Mucosa of descending colon (tissue), 3 donors: ENCODE measurements around the gene TFB2M. TPM values are rescaled to one million over a fixed set of nuclear protein-coding genes. Genes with fewer than 3 reads are reported as not detected.
A peak's percentile ranks its signal among the peaks of the same experiment; 100 is the strongest.

Experiments used
- ATAC-seq: fragments of 200-7000 bp; cut with Tn5 transposase; one replicate; pipeline ENCODE4 v1.9.1; 2020; ENCODE audit warnings: mild to moderate bottlenecking, moderate library complexity
- DNase-seq, 3 donors: peaks; one replicate each; pipeline ENCODE4 v3.0.0-alpha.2; 2020
- H3K36me3 ChIP-seq: fragments of 200-600 bp; one replicate; pipeline ENCODE4 v1.8.0; 2021; ENCODE audit warnings: low read depth, mild to moderate bottlenecking
- H3K4me1 ChIP-seq: fragments of 200-600 bp; one replicate; pipeline ENCODE4 v1.8.0; 2021; ENCODE audit warnings: low read depth, mild to moderate bottlenecking
- H3K4me3 ChIP-seq: fragments of 200-600 bp; one replicate; pipeline ENCODE4 v1.8.0; 2021; ENCODE audit warnings: mild to moderate bottlenecking
- H3K9me3 ChIP-seq: fragments of 200-600 bp; one replicate; pipeline ENCODE4 v1.8.0; 2021; ENCODE audit warnings: mild to moderate bottlenecking
- CTCF ChIP-seq: fragments of 200-600 bp; IDR thresholded peaks from one replicate; pipeline ENCODE4 v1.8.0; 2022; ENCODE audit warnings: antibody characterized with exemption, mild to moderate bottlenecking
- intact Hi-C, 2 donors: fragments of 100-400 bp; cut with DNase I in 1 of 2; cut with micrococcal nuclease in 1 of 2; formaldehyde crosslinking; loops; one replicate each; pipeline versions ENCODE4 v1.11.0 to v1.11.1; 2022; cut with DNase I, micrococcal nuclease
- total RNA-seq, 3 donors: library from RNA; stranded (reverse); fragmentation: NEBNext Ultra II Directional in 2 of 3; extraction: Animal tissue kit (Norgen Biotek cat#: 25700) in 2 of 3; gene quantifications; one replicate each; pipeline versions ENCODE4 v1.2.1 to v1.2.4, GENCODE V29; 2021 to 2023
- donor health status: DM: no; HTN: no; CAD: no; lungs with moderate emphysema.
- donor health status: DM: no; HTN: no; CAD: no.
- donor health status: DM: no; HTN: yes; CAD: no.

The TFB2M gene
- total RNA-seq, 3 donors from 2014 or later = 10.3 to 12.9 (median 10.5) TPM

- H3K4me3 ChIP-seq = no peak overlapping the region
- ATAC-seq (no peak), DNase-seq (no peak)
- intact Hi-C loops = no loop called here
- H3K36me3 ChIP-seq = peaks cover 8% of the 10 kb centered on the region
- TF ChIP-seq CTCF = no peak
- no peaks in the 10 kb centered on the region for H3K4me1 ChIP-seq
- H3K9me3 ChIP-seq = no peaks in the 10 kb centered on the region
Measured at GRCh38 chr1:246540738-246541491, 25.1 kb downstream of the TFB2M start.

GRCh38 chr1:246537887-246538286 is 28.2 kb downstream of the TFB2M start:
- ATAC-seq = peak; percentile 99
- Histone ChIP-seq H3K36me3 (no peaks in the 10 kb centered on the region), H3K9me3 (no peaks in the 10 kb centered on the region), H3K4me3 (no peak overlapping the region), H3K4me1 (no peaks in the 10 kb centered on the region)
- peak in 1 of 3 donors; percentile 69 for DNase-seq
- intact Hi-C loops = no loop called here
- no peak for TF ChIP-seq CTCF

- Histone ChIP-seq H3K36me3 (no peaks in the 10 kb centered on the region), H3K9me3 (no peaks in the 10 kb centered on the region), H3K4me1 (no peaks in the 10 kb centered on the region), H3K4me3 (no peak overlapping the region)
- no peak for TF ChIP-seq CTCF
- intact Hi-C loops = no loop called here
- DNase-seq (no peak), ATAC-seq (no peak)
Measured at GRCh38 chr1:246537441-246537840, 28.6 kb downstream of the TFB2M start.

- no peak overlapping the region for H3K4me3 ChIP-seq
- peaks cover 8% of the 10 kb centered on the region for H3K9me3 ChIP-seq
- no peak for ATAC-seq
- no peaks in the 10 kb centered on the region for H3K4me1 ChIP-seq
- no peak for TF ChIP-seq CTCF
- no peaks in the 10 kb centered on the region for H3K36me3 ChIP-seq
- intact Hi-C loops = no loop called here
- DNase-seq = no peak
Measured at GRCh38 chr1:246534114-246534513, 31.9 kb downstream of the TFB2M start.

GRCh38 chr1:246533371-246533905 is 32.6 kb downstream of the TFB2M start:
- intact Hi-C loops = no loop called here
- no peak overlapping the region for H3K4me3 ChIP-seq
- no peak for TF ChIP-seq CTCF
- no peaks in the 10 kb centered on the region for H3K36me3 ChIP-seq
- H3K4me1 ChIP-seq = no peaks in the 10 kb centered on the region
- ATAC-seq (no peak), DNase-seq (no peak)
- peaks cover 8% of the 10 kb centered on the region for H3K9me3 ChIP-seq
